ENCODE results near the gene IQGAP2.

Gene IQGAP2

DNA sequence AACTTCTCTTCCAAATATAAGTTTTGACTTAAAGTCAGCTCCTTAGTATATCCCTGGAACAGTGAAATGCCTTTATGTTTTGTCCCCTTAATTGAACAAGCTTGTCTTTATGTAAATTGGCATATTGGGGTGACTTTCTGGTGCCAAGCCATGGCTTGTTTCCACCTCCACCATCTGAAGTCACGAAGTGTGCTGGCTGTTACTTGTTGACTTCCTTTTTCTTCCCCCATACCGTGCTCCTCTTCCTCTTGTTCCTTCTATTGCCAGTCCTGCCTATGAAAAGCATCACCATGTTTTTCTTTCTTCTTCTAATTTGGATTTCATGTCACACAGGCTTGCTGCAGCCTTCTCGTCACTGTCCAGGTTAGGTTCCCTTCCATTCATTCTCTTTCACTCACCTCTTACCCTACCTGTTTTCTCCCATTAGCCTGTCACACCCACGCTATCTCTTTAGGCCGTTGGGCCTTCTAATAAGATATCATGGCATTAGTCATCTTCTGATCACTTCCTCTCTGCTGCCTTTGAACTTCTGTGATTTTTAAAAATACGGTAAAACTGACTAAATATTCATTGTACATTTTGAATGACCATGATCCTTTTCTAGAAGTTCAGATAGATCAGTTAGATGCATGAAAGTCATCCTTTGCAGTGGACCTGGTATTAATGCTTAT is 48.1 kb downstream of the IQGAP2 start:
- DNase-seq = no peak

DNA sequence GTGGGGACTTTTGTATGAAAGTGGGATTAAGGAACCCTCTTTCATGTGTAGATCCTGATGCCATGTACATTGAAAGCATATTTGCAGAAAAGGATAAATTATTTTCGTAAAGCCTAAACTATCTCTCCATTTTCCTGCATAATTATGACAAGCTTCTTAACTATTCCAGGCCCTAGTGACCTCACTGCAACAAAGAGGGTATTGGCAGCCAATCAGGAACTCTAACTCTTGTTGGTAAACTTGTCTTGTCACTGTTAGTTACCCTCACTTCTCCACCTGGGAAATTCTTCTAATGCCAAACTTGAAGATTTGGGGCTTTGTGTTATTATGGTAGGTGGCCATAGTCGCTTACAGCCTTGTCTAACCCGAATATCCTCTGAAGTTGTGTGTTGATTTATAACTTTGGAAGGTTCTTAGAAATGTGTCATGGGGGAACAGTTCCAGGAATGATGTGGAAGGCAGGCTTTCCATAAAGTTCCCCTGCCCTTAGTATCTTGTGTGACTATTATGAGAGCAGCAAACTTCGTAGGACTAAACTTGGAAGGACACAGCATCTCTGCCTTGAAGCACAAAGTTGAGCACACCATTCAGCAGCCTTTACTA is 52.5 kb downstream of the IQGAP2 start:
- no peak for DNase-seq

DNA sequence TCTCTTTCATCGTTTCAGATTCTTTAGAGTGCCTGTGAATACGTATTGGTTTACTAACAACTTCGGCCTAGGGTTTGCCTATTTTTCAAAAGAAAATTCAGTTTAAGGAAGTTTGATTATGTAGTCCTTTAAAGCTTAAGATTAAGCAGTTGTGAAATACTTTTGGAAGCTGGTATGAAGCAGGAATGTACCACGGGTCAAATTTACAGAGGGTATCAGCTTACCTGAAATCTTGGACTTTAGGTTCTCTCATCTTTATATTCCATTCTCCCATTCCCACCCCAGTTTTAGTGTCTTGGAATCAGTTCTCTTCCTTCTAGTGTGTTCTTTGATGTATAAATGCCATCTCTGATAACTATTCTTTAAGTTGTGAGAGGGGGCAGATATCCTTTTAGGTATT is 53.2 kb downstream of the IQGAP2 start:
- no peak for DNase-seq

GRCh38 chr5:76457674-76458485 is 54.8 kb downstream of the IQGAP2 start:
- DNase-seq = no peak

DNA sequence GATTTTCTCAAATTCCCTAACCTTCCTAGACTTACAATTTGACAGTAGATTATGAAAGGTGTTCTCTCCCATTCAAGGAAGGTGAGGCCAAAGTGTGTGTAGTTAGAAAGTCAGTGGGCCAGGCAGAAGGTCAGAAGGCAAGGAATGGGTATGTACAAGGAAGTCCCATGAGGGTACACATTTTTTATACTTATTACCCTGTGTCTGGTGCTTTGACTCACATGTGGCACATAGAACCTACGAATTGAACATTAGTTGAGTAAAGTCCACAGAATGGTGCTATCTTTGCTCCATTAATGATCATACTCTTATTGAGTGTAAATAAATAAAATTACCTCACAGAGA is 55.4 kb downstream of the IQGAP2 start:
- DNase-seq = no peak

DNA sequence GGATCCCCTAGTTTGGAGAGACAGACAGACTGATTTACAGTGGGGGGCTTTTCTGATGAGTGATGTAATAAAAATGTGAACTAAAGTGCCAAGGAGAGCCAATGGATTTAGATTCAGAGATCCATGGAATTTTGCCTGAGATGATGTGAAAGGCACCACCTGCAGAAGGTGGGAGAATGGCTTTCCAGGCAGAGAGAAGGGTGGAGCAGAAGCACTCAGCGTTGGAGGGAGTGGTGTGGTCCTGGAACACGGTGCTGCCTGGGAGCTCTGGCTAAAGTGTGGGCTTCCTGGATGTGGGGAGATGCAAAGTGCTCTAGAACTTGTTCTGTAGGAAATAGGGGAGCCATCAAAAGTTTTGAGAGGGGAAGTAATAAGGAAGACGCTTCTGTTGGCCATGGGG is 57.0 kb downstream of the IQGAP2 start:
- no peak for DNase-seq

GRCh38 chr5:76462097-76462667 is 59.1 kb downstream of the IQGAP2 start:
- no peak for DNase-seq

DNA sequence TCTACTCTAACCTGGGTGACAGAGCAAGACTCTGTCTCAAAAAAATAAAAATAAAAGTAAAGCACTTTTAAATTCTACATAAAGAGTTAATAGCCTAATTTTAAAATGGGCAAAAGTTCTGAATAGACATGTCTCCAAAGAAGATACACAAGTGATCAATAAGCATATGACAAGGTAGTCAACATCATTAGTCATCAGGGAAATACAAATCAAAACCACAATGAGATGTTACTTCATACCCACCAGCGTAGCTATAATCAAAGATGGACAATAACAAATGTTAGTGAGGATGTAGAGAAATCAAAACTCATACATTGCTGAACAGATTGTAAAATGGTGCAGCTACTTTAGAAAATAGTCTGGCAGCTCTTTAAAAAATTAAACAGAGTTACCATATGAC is 64.1 kb downstream of the IQGAP2 start:
- no peak for DNase-seq

GRCh38 chr5:76468635-76469425 is 65.7 kb downstream of the IQGAP2 start:
- DNase-seq = no peak

GRCh38 chr5:76469656-76470290 is 66.7 kb downstream of the IQGAP2 start:
- no peak for DNase-seq

DNA sequence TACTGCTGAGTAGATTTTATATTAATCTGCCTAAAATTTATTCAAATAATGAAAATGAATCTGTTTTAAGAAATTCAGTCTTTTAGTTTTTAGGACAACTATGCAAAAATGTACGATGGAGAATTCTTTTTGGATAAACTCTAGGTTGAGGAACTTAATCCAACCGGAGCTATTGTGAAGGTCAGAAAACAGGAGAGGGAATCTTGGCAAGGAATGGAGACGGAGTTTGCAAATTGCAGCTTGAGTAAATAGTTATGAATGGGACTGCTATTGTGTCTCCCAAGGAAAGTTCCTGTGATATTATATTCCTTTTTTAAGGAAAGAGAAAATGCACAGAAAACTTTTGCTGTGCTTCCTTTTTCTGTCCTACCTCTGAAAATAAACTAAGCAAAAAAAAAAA is 67.9 kb downstream of the IQGAP2 start:
- DNase-seq = no peak

- DNase-seq = peak; percentile 12
Measured at GRCh38 chr5:76471406-76471805, 68.3 kb downstream of the IQGAP2 start.

- no peak for DNase-seq
Measured at GRCh38 chr5:76471987-76472334, 68.9 kb downstream of the IQGAP2 start.

DNA sequence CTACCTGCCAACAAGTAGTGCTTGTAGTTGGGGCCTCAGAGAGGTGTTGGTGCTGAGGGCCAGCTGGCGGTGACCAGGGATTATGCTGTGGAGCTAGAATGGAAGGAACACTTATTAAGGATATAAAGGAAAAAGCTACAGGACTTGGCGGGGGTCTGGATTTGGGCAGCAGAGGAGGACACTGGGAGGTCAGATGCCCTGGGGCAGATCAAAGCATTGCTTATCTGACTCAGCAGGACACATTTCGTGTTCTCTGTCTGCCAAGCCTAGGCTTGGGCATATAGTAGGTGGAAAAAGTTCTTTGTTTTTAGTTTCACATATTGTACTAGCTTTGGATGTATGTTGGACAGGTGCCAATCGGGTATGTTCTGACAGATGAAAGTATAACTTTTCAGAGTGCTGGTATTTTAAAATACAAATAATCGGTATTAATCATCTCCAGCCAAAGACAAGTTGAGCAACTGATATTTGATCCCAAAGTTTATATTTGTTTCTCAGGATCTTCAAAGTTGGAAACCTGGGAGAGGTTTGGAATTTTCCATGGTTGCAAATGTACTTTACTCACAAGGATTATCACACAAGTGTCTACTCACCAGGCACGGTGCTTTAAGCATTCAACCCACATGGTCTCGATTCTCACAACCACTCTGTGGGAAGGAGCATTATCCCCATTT is 69.4 kb downstream of the IQGAP2 start:
- DNase-seq = peak; percentile 21

DNA sequence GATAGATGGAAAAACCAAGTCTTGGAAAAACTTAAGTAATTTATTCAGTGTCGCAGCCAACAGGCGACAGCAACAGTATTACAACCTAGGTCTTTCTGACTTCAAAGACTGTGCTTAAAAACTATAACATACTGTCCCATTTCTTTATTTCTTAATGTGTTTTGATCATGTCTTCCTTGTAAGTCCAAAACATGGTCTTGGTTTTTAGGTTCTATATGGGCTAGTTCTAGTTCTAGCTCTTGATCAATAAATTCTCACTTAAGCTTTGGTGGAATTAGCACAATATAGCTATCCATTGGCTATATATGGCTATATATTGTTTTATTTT is 69.9 kb downstream of the IQGAP2 start:
- no peak for DNase-seq

GRCh38 chr5:76473661-76474060 is 70.6 kb downstream of the IQGAP2 start:
- DNase-seq = peak; percentile 79

DNA sequence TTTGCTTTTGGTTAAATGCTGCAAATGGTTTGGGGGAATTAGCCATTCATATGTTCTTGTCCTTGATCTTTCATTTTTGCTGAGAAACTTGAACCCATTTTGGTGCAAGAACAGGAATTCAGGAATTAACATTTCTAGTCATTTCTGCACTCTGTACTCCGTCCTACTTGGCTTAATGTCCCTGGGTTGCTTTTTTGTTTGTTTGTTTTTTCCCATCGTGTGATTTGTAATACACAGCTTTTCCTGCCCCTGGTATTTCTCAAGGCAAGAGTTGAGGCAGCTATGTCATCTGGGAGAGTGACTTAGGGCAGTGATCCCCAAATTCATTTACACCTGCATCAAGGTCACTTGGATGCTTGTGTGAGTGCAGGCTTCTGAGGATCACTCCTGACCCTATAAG is 71.3 kb downstream of the IQGAP2 start:
- DNase-seq = no peak

DNA sequence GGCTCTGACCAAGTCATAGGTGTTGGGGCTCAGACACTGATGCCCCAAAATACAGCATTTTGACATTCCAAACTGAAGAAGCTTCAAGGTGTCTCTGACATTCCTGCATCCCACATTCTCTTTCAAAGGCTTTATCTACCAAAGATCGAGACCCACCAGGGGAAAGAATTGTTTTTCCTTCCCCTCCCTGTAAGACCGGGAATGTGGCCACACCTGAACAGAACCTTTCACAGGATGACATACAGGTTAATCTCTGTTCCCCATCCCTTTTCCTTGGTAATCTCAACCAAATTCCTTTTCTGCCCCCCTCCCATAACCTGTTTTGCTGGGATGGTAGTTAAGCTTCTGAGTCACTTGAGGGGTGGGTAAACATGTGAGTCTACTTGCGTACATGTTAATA is 72.3 kb downstream of the IQGAP2 start:
- no peak for DNase-seq

- no peak for DNase-seq
Measured at GRCh38 chr5:76475936-76476335, 72.9 kb downstream of the IQGAP2 start.

GRCh38 chr5:76476474-76477038 is 73.5 kb downstream of the IQGAP2 start:
- no peak for DNase-seq

GRCh38 chr5:76477061-76477460 is 74.0 kb downstream of the IQGAP2 start:
- no peak for DNase-seq

GRCh38 chr5:76477571-76477970 is 74.5 kb downstream of the IQGAP2 start:
- DNase-seq = no peak

Measured in CD4-positive, alpha-beta T cell treated with Interleukin-10 for 1 hour (primary cell).